ENCODE data around the gene SYP. TPM values are rescaled to one million over a fixed set of nuclear protein-coding genes. Genes with fewer than 3 reads are reported as not detected.

The SYP gene
- total and polyA plus RNA-seq, 10 of the 15 experiments (the other 5 are each of a cell fraction or from before 2014, with no cell fraction given) = 0.34 to 1.7 (median 0.74) TPM

- TF ChIP-seq ZBTB4 (CRISPR knock-in tag; IDR thresholded peaks at IDR 0.05) (no peak), WRNIP1 (IDR thresholded peaks at IDR 0.05; ENCODE audit: borderline replicate concordance, low read depth, low read length) (no peak), SREBF2 (IDR thresholded peaks at IDR 0.05; ENCODE audit: low read length) (no peak), PKNOX1 (IDR thresholded peaks at IDR 0.05) (peak; percentile 93), TCF7 (IDR thresholded peaks at IDR 0.05; ENCODE audit: borderline replicate concordance) (no peak), MAX (IDR thresholded peaks at IDR 0.05; ENCODE audit: low read depth, low read length) (no peak), JUNB (IDR thresholded peaks at IDR 0.05) (no peak), TCF3 (IDR thresholded peaks at IDR 0.05; ENCODE audit: borderline replicate concordance, insufficient read depth, low read depth, low read length) (0 out of 2 replicates have a peak, but pooled peaks have one; percentile 18), SREBF1 (IDR thresholded peaks at IDR 0.05; ENCODE audit: low read length) (peak; percentile 58; the same call in 1 of the 2 replicates), PBX3 (IDR thresholded peaks at IDR 0.05; ENCODE audit: insufficient replicate concordance, low read depth, low read length) (peak; percentile 85), CUX1 (IDR thresholded peaks at IDR 0.05; ENCODE audit: insufficient replicate concordance, low read depth, low read length) (no peak), NFYA (IDR thresholded peaks at IDR 0.05; ENCODE audit: borderline replicate concordance, low read depth, low read length) (no peak), BRCA1 (IDR thresholded peaks at IDR 0.05; ENCODE audit: low read depth, low read length) (no peak), ETV6 (conservative IDR thresholded peaks at IDR 0.05 in 1 of 2, IDR thresholded peaks at IDR 0.05 in 1 of 2; ENCODE audit: borderline replicate concordance in 1 of 2, low read depth in 1 of 2) (no peak), JUND (IDR thresholded peaks at IDR 0.05; ENCODE audit: low read depth, low read length) (peak; percentile 77; the same call in 1 of the 2 replicates), ASH2L (IDR thresholded peaks at IDR 0.05; ENCODE audit: borderline replicate concordance, low read depth) (no peak), EZH2 (IDR thresholded peaks at IDR 0.05; ENCODE audit: borderline replicate concordance, control insufficient read depth, low read depth, low read length) (no peak)
Observed at GRCh38 chrX:49163555-49164419, 36.2 kb downstream of the SYP start (continued).

Measured in GM12878 (cell line).